ENCODE results near the gene RNASE13.
"Not testable (repeated sequence)": the region's sequence is repeated elsewhere in the genome, so short reads cannot be mapped to it uniquely, and the experiment has no call there.

RNASE13 gene

GRCh38 chr14:21040941-21041340 lies 6.3 kb upstream of the RNASE13 start:
- not testable (repeated sequence) for DNase-seq

DNA sequence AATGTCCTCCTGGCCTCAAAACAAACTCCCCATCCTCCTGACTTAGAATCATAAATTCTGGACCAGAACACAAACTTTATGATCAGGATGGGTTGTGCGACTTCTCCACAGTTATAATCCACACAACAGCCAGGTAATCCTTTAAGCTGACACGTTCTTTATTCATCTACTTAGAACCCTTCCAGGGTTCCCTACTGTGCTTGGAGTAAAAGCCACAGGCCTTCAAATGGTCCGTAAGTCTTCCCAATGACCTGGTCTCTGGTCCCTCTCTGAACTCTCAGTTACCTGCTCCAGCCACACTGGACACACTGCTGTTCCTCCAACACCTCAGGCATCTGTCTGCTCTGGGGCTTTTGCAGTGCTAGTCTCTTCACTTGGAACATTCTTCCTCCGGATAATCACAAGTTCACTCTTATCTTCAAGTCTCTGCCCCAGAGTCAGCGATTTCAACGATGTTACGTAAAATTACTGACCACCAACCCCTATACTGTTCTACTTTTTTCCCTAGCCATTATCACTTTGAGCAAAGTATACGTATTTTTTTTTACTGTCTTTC lies 5.8 kb upstream of the RNASE13 start:
- DNase-seq: no peak

DNA sequence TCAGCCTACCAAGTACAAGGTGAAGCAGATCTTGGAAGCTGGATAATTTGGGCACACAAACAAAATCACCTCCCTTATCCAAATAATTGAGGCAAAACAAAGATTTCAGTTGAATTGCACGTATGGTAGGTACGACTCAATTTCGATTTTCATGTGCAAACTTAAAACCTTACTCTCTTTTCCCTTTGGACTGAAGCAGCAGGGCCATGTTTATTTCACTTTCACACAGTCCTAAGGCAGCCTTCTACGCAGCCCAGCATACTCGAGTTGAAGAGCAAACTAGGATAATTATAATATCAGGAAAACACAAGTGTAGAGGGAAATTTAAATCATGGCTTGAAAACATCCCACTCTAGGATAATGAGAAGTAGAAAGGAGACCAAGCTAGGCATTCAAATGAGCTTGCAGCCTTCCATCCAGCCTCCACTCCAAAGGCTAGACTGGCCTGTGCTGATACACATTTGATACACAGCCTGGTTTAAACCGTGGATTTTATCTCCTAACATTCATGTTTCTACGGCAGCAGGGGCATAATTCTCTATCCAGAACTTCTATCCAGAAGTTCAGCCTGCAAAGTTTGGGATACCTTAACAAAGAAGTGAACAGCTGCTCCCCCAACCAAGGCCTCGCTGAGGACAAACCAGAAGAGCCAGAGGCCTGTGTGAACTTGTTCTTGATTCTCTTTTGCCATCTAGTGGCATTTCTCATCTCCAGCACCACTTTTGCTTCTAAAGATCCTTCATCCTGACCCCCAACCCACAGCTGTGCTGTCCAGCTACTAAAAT lies 5.2 kb upstream of the RNASE13 start:
- DNase-seq: no peak

DNA sequence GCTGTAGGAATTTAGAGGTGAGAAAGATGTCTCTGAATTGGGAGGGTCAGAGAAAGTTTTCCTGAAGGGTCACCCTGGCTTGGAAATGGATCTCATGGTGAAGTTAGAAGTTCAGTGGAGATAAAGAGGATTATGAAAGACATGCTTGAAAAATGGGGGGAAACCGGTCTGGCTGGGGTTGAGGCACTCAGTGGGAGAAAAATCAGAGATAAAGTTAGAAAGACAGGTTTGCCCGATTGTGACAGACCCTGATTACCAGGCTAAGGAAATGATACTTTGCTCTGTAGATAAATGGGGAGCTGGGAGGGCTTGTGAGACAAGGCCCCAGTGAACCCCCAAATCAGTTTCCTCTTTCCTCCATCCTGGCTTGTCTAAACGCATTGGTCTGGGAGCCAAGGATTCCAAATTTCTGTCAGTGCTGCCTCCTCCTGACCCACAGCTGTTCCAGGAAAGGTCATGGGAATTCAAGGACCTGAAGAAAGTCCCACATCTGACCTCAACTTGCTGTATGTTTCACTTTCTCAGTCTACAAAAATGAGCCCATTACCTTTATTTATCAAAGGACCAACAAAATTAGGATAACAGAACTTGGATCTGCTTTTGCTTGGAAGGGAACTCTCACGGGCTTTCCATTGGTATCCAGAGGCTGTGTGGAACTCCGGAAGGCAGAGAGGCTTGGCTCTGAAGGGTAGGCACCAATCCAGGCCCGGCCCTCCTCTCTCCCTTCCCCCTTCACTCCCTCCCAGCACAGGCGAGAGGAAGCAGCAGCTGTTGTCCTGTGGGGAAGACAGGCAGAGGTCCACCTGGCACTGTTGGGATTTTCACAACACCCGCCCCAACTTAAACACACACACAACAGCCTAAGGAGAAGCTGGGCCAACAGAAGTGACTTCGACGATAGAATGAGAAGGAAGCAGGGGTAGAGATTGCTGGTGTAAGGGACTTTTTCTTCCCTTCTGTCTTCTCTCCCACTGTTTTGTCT lies 4.1 kb upstream of the RNASE13 start:
- no peak for DNase-seq

GRCh38 chr14:21037156-21037555 lies 2.5 kb upstream of the RNASE13 start:
- no peak for DNase-seq

- DNase-seq: no peak
Measured at GRCh38 chr14:21036751-21037150, 2.1 kb upstream of the RNASE13 start.

- DNase-seq: no peak
Measured at GRCh38 chr14:21033133-21033698, 1.4 kb downstream of the RNASE13 start.

- DNase-seq: no peak
Measured at GRCh38 chr14:21032326-21033132, 2.1 kb downstream of the RNASE13 start.

DNA sequence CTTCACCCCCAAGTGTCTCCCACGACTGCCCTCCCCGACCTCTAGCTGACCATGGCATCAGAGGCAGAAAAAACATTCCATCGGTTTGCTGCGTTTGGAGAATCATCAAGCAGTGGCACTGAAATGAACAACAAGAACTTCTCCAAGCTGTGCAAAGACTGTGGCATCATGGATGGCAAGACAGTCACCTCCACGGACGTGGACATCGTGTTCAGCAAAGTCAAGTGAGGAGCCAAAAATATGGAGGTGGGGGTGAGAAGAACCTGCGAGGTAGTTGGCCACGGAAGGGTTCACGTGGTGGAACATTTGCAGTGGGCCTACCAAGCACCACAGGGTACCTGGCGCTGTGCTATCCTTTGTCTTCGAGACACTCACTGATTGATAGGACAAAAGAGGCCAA lies 4.1 kb downstream of the RNASE13 start:
- no peak for DNase-seq

DNA sequence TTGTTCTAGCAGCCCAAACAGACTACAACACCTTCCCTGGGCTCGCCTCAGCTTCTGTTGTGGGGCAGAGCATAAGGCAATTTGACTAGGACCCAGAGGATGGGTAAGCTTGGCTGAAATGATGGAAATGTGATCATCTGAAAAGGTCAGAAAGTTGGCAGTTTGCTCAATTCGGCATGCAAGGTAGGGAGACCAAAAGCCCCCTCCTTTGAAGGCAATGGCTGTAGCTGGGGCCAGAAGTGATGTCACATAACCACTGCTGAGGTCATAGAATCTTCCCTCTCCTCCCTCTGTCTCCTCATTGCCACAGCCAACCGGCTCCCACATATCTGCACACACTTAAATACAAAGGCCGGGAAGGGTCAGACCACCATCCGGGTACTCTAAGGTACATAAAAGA lies 4.7 kb downstream of the RNASE13 start, which contains the start of gene TPPP2:
TPPP2 (plus strand) TSS at position 301 of the 400 bp plus-strand sequence. CDS start 365 bp downstream, outside the sequence.
- no peak for DNase-seq

DNA sequence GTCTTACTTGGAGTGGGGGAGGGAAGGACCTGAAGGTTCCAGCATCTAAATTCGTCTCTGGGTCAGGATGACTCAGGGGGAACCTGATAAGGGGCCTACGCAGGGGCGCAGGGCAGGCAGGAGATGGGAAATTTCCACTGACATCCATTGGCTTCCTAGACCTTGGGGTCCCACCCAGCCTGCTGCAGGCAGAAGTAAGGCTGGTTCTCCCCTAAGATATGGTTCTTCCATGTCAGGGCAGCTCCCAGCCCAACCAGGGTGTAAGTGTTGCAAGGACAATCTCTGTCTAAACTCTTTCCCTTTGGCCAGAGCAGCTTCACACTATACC lies 7.7 kb downstream of the RNASE13 start:
- DNase-seq: no peak

- DNase-seq: no peak
Measured at GRCh38 chr14:21026274-21026987, 8.2 kb downstream of the RNASE13 start.

GRCh38 chr14:21025371-21026273 lies 9.0 kb downstream of the RNASE13 start:
- no peak for DNase-seq

DNA sequence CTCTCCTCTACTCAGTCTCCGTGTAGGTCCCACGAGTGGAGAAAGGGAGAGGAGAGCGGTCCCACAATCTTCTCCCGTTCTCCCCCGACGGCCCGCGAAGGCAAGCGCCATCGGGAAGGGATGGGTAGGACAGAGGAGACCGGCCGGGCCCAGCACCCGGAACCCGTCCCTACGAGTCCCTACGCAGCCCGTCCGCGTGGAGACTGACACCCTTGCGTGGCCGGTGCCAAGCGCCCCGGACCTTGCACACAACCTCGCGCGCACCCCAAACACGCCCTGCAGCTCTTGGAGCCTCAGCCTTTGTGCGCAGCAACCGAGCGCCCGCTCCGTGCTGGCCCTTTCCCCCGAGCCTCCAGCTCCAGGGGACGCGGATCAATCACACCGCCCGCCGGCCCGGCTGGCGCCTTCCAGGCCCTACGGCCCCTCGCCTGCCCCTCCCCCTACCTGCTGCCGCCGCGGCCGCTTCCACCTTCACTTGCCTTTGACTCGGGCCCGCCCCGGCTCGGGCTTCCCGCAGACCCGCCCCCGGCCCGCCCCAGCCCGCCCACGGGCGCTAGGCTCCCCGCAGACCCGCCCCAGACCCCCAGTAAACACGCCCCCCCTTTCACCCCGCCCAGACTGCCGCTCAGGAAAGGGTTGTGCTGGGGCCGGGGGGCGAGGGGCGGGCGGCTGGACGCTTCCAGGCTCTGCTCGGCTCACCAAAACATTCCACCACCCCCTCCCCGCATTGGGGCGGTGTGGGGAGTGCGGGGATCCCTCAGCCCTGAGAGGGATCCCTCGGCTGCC lies 9.8 kb downstream of the RNASE13 start, which contains the start of gene NDRG2:
NDRG2 (minus strand) TSS at position 477 of the 786 bp plus-strand sequence. CDS start 1,746 bp downstream, outside the sequence.
- no peak for DNase-seq

DNA sequence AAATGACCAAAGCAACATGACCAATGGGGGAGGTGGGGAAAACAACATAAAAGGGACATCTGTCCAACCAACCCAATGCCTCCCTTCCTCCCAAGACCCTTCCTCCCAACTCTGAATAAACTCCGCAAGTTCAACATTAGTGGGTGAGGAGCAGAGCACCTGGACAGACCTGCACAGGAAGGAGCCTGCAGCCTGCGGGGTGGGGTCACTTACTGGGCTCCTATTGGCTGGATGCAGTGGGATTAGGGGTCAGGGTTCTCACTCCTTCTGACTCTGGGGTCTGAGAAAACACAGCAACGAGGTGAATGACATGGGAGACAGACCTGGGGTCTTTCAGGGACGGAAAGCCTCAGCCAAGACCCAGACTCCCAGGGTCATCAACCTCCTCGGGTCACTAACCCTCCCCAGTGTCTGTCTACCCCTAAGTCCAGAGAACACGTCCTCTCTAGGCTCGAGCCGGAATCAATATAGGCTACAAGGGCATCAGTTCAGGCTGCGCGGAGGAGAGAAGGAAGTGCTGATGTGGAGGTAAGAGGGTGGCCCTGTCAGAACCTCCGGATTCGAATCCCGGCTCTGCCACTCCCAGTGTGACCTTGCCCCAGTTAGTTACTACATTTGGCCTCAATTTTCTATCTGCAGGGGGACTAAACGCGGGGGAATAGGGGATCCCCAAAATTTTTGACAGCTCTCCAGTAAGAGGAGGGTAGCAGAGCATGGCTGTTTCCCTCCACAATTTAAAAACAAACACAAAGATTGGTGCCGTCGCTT lies 10.6 kb downstream of the RNASE13 start:
- no peak for DNase-seq

DNA sequence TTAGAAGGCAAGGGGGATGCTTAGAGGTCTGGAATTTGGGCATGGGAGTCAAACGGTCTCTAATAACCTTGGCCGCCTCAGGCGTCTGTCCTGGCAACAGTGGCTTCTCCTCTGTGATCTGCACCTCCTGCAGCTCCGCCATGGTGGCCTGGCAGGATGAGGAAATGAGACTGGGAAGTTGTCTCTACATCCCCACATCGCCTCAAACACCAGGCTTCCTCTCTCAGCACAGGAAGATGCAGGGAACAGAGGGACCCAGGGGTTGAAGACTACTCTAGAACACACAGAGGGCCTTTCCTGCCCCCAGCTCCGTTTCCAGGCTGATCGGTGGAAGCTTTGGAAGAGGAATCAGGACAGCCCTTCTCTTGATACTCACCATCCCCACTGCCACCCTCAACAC lies 11.4 kb downstream of the RNASE13 start:
- no peak for DNase-seq

DNA sequence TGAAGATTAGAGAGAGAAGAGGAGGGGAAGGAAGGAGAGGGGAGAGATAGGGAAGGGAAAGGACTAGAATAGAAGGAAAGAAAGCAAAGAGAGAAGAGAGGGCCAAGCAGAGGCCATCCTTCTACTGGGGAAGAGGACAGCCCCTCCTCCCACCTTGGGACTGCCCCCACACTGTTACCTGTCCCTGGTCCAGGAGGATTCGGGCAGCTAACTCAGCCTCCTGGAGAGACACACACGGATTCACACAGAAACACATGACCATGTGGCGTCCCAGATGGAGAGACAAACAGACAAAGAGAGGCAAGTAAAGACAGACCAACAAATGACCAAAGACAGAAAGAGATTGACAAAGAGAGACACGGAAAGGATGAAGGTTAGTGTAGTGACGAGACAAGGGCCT lies 11.9 kb downstream of the RNASE13 start:
- no peak for DNase-seq

- DNase-seq: no peak
Measured at GRCh38 chr14:21020977-21021545, 13.5 kb downstream of the RNASE13 start.

Data from cortex of kidney (tissue), 1 donor.